Stimulated activated CD4-positive, alpha-beta T cell treated with anti-CD3 and anti-CD28 coated beads, Interleukin-2, amount 100 ng/mL, for 4 hours (primary cell): ENCODE results near the gene ZFTA.

ENCODE experiments used
- DNase-seq: peaks from one replicate; pipeline ENCODE4 v3.0.0-alpha.2; 2020; ENCODE audit warnings: low read depth

The ZFTA gene

GRCh38 chr11:63749624-63750023, 19.0 kb downstream of the ZFTA start:
- no peak for DNase-seq

DNA sequence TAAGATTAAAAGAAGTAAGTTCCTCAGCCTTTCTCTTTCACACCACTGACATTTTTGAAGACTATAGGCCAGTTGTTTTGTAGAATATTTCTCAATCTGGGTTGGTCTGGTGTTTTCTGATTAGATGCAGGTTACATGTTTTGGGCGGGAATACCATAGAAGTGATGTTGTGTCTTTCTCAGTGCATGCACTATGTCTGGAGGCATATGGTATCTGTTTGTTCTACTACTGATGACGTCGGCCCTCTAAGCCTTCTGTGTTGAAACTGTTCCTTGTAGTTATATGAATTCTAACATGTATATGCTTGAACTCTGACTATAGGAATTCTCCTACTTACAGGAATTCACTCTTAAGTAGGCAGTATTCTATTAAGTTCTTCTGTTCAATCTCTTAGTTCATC, 21.6 kb downstream of the ZFTA start:
- no peak for DNase-seq

GRCh38 chr11:63745304-63746170, 23.0 kb downstream of the ZFTA start:
- DNase-seq: no peak

- peak; percentile 36 for DNase-seq
These were observed 29.7 kb downstream of the ZFTA start for GRCh38 chr11:63738720-63739360.

DNA sequence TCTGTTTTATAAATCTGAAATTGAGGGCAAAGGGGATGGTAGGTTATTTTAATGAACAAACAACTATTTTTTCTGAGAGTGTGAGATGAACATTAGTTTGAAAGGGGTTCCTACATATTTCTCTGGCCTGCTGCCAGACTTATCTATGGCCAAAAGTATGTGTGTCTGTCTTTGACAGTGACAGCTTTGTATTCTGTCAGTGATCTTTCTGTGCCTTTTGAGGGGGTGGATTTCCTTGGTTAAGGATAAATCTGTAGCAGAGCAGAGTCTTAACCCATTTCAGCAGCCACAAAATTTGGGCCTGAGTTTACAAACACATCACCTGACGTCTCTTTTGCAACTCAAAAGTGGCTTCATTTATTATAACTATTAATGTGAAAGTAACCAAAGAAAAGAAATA, 30.9 kb downstream of the ZFTA start:
- DNase-seq: no peak

DNA sequence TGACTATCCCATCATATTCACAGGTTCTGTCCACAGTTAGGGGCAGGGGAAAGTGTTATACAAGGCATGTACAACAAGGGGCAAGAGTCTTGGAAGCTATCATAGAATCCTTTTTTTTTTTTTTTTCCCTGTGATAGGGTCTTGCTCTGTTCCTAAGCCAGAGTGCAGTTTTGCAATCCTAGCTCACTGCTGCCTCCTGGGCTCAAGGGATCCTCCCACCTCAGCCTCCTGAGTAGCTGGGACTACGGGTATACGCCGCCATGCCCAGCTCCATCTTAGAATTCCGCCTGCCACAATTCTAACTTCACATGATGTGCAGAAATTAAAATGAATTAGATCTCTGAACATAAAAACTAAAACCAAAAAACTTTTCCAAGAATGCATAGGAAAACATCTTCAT, 31.7 kb downstream of the ZFTA start:
- no peak for DNase-seq

DNA sequence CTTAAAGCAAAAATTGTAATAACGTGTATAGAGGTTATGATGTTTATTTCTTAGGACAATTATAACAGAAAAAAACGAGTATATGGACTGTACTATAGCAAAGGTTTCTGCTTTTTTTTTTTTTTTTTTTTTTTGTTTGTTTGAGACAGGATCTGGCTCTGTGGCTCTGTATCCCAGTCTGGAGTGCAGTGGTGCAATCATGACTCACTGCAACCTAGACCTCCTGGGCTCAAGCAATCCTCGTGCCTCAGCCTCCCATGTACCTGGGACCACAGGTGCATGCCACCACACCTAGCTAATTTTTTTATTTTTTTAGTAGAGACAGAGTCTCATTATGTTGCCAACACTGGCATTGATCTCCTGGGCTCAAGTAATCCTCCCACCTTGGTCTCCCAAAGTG, 39.2 kb downstream of the ZFTA start:
- no peak for DNase-seq

GRCh38 chr11:63720611-63721010, 48.0 kb downstream of the ZFTA start:
- no peak for DNase-seq

DNA sequence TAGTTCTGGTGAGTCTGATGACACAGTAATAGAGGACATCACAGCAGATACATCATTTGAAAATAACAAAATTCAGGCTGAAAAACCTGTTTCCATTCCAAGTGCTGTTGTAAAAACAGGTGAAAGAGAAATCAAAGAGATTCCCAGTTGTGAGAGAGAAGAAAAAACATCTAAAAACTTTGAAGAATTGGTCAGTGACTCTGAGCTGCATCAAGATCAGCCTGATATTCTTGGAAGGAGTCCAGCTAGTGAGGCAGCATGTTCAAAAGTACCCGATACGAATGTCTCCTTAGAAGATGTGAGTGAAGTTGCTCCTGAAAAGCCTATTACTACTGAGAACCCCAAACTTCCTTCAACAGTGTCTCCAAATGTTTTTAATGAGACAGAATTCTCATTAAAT, 48.6 kb downstream of the ZFTA start:
- no peak for DNase-seq

DNA sequence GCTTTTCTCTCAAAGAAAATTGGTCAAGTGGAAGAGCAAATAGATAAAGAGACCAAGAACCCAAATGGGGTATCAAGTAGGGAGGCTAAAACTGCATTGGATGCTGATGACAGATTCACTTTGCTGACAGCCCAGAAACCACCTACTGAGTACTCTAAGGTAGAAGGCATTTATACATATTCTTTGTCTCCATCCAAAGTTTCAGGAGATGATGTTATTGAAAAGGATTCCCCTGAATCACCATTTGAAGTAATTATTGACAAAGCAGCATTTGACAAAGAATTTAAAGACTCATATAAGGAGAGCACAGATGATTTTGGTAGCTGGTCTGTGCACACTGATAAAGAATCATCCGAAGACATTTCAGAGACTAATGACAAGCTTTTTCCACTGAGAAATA, 49.6 kb downstream of the ZFTA start:
- DNase-seq: no peak
